Measurements from ENCODE around the gene UQCRQ.
"Not testable (repeated sequence)": the region's sequence is repeated elsewhere in the genome, so short reads cannot be mapped to it uniquely, and the experiment has no call there.

The UQCRQ gene

GRCh38 chr5:132834057-132834456 lies 32.4 kb upstream of the UQCRQ start:
- DNase-seq, result no peak

DNA sequence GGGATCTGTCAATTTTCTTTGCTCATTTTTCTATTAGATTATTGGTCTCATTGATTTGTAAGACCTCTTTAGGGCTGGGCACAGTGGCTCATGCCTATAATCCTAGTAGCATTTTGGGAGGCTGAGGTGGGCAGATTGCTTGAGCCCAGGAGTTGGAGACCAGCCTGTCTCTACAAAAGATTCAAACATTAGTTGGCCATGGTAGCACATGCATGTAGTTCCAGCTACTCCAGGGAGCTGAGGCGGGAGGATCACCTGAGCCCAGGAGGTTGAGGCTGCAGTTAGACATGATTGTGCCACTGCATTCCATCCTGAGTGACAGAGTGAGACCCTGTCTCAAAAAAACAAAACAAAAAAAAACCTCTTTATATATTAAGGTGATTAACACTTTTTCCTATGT lies 29.6 kb upstream of the UQCRQ start:
- no peak for DNase-seq

GRCh38 chr5:132837868-132838267 lies 28.6 kb upstream of the UQCRQ start:
- DNase-seq, result no peak

DNA sequence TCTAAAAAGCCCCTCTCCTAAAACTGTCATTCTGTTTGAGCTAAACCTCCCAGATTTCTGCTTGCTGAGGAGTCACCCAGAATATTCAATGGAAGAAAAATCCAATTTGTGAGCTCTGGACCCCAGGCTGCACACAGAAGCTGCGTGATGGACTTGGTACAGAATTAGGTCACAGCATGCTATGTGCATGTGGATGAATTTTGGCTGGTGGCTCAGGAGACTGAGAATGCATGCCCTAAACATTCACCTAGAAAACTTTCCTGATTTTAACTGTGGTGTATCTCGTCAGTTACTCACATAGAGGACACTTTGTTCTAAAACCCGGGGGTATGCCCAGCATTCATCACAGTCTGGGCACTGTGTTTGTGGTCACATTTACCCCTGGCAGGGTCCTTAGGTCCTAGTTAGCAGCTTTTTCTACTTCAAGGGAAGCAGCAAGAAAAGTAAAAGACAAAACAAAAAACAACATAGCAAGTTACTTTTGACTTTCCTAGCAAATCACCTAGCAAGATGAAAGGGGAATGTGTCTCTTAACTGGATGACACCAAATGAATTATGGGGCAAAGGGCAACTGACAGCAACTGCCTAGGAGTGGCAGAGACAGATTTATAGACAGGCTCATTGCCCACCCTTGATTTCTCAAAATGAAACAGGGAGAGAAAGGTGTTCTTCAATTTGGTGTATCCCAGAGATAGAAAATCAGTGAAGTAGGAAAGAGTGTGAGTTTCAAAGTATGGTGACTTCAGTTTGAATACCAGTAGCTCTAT lies 27.7 kb upstream of the UQCRQ start:
- DNase-seq, result no peak

- no peak for DNase-seq
These were observed 26.8 kb upstream of the UQCRQ start for GRCh38 chr5:132839426-132840301.

GRCh38 chr5:132840313-132840712 lies 26.1 kb upstream of the UQCRQ start:
- DNase-seq, result no peak

DNA sequence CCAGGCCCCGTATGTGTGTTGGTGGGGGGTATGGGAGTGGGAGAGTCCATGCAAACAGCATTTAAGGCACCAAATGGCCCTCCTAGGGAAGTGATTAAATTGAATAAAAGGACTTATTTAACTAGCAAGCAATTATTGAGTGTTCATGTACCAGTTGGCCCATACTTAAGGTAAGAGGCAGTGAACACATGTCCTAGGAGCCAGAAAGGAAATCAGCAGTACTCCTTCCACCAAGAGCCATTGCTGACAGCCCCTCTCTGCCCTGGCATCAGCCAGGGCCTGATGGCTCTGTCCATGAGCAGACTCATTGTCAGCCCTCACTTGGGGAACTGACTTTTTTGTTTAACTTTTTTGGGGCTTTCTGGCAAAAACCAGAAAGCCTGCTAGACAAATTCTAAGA lies 25.5 kb upstream of the UQCRQ start:
- DNase-seq, result no peak

GRCh38 chr5:132841305-132841704 lies 25.1 kb upstream of the UQCRQ start:
- DNase-seq, result no peak

DNA sequence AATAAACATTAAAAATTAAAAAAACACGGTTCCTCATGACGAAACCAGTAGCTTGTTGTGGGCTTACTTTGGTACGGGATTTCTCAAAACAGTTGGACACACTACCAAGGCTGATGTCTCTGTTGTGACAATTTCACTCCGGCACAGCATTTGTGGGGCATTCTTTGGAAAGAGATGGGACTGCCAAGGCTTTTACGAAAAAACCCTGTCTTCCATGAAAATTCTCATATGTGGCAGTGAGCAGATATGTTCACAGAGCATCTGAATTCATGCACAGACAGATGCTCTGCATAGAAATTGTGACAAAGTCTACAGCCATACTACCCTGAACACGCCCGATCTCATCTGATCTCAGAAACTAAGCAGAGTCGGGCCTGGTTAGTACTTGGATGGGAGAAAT lies 18.2 kb upstream of the UQCRQ start:
- DNase-seq, result no peak

DNA sequence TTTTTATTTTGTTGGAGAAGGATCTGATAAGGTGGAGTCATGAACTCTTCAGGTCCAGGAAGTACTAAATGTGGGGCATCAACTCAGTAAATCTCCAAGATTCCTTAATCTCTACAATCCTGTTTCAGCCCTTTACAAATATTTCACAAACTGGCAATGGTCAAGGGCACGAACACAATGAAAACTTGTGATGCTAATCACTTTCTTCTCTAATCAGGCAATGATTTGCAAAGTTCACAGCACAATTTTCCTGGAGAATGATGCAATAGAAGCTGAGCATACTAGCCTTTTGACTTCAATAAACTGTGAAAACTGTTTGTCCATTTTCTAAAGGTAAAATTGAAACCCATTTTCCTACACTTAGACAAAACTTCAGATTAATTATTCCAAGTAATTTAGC lies 17.1 kb upstream of the UQCRQ start:
- DNase-seq, result no peak

DNA sequence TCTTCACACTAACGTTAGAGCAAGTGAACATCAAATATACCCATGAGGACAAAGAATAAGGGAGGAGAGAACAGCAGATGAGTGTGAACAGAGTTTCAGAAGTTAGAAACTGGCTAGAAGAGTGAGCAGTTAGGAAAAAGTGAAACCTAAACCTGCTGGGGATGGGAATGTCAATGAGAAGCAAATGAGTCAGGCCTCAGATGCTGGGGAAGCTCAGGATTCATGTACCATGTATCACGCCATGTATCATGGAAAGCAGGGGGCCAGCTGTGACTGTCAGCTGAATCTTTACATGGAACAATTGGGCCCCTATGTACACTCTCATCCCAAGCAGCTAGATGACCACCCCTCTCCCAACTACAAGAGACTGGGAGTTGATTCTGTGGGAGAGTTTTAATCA lies 16.4 kb upstream of the UQCRQ start:
- DNase-seq, result no peak

GRCh38 chr5:132853323-132853722 lies 13.1 kb upstream of the UQCRQ start:
- no peak for DNase-seq

DNA sequence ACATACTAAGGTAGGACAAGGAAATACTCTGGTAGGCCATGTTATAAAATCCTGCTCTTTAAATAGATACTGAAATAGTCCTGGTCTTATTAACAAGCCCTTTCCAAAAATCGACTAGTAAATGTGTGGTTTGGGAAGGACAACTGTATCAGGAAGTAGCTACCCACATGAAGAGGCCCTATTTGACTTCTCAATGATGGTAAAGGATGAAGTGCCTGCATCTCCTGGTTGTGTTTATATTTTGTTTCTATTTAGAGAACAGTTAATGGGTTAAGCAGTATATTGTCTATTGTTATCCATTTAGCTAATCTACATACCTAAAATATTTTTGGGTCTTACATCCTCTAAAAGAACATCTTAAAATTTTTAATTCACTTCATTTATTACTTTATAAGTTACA lies 12.7 kb upstream of the UQCRQ start:
- DNase-seq, result no peak

- no peak for DNase-seq
These were observed 12.1 kb upstream of the UQCRQ start for GRCh38 chr5:132854301-132854700.

DNA sequence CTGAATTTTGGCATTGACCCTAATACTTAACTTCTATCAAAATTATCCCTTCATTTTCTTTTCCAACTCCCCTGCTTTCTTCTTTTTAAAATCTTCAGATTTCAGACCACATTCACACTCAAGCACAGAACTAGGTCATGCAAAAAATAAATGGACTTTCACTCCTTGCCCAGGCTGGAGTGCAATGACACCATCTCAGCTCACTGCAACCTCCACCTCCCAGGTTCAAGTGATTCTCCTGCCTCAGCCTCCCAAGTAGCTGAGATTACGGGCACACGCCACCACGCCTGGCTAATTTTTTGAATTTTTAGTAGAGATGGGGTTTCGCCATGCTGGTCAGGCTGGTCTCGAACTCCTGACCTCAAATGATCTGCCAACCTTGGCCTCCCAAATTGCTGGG lies 11.4 kb upstream of the UQCRQ start:
- not testable (repeated sequence) for DNase-seq

GRCh38 chr5:132856011-132856410 lies 10.4 kb upstream of the UQCRQ start:
- DNase-seq, result no peak

DNA sequence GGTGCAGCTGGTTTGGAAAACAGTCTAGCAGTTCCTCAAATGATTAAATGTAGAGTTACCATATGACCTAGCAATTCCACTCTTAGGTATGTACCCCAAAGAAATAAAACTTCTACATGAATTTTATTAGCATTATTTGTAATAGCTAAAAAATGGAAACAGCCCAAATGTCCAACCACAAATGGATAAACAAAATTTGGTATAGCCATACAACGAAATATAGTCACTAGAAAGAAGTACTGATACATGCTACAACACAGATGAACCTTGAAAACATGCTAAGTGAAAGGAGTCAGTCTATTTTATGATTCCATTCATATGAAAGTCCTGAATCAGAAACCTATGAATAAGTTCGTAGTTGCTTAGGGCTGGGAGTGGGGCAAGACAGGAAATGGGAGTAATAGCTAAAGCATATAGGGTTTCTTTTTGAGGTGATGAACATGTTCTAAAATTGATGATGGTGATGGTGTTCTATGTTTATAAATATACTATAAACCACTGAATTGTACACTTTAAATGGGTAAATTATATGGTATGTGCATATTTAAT lies 6.5 kb upstream of the UQCRQ start:
- no peak for DNase-seq

DNA sequence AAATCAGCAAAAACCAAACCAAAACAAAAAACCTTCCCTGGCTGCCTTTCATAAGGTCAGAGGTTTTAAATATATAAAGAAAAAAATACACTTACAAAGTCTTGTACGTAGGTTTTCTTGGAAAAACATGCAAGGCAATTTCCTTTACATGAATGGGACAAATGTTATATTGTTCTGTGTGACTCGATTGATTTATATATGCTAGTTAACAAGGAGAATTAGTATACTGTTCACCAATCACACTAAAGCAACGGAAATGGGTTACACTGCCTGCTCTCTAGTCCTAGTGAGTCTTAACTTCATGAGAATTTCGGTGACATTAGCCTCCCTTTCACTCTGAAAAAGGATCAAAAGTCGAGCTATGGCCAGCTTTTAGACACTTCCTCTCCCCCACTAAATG lies 5.7 kb upstream of the UQCRQ start:
- DNase-seq, result no peak

GRCh38 chr5:132865668-132866341 lies 637 bp upstream of the UQCRQ start:
- no peak for DNase-seq

DNA sequence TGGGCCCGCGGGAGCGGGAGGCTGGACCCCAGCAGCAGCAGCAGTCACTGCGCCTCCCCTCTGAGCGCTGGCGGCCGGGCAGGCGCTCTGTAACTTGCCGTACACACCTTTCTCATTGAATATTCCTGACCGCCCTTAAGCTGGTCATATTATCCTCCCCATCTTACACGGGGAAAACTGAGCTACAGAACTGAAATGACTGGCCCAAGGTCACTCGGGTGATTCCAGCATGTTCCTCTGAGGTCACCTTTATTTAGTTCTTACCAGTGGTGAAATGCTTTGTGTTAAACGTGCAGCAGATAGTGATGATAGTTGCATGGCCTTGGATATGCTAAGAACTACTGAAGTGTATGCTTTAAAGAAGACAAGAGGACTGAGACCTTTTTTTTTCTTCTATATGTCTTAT lies 607 bp downstream of the UQCRQ start:
- no peak for DNase-seq

DNA sequence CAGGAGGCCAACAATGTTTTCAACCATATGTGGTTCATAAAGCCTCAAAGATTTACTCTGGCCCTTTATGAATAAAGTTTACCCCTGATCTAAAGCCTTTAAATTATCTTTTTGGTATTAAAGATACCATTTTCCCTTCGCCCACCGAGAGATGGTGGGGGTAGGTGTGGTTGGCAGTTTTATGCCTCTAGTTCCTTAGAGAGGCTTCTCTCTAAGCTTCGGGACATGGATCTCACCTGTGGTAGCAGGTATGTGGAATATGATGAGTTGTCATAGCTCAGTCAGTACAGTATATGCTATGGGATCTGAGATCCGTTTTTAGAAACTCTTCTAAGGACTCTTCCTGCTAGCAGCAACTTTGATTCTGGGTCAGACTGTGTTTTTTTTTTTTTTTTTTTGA lies 2.3 kb downstream of the UQCRQ start:
- no peak for DNase-seq

GRCh38 chr5:132870801-132871200 lies 4.4 kb downstream of the UQCRQ start:
- DNase-seq, result no peak

- DNase-seq, result no peak
These were observed 5.2 kb downstream of the UQCRQ start for GRCh38 chr5:132871459-132872284.
